Upper lobe of left lung (tissue), 6 donors: Measurements from ENCODE around the gene CUEDC1. TPM values are rescaled to one million over a fixed set of nuclear protein-coding genes. Genes with fewer than 3 reads are reported as not detected.

Source experiments
- ATAC-seq, 2 donors: fragments of 200-7000 bp; cut with Tn5 transposase; one replicate each; pipeline ENCODE4 v1.9.1; 2022; ENCODE audit warnings: mild to moderate bottlenecking in 2 of 2, moderate library complexity in 2 of 2; ENCODE audit not compliant: low FRiP score in 2 of 2
- DNase-seq, 2 donors: peaks; one replicate each; pipeline ENCODE4 v3.0.0-alpha.2; 2019 to 2020
- H3K27ac ChIP-seq, 4 donors: fragments of 200-600 bp; sonication (generic); one replicate each; pipeline ENCODE4 v1.5.1; 2016 to 2019
- H3K27me3 ChIP-seq, 4 donors: fragments of 200-600 bp; sonication (generic); one replicate each; pipeline ENCODE4 v1.5.1; 2017 to 2019
- H3K36me3 ChIP-seq, 4 donors: fragments of 200-600 bp; sonication (generic); one replicate each; pipeline ENCODE4 v1.5.1; 2016 to 2019
- H3K4me1 ChIP-seq, 4 donors: fragments of 200-600 bp; sonication (generic); one replicate each; pipeline ENCODE4 v1.5.1; 2018 to 2019
- H3K4me3 ChIP-seq, 4 donors: fragments of 200-600 bp; sonication (generic); one replicate each; pipeline ENCODE4 v1.5.1; 2017 to 2019; ENCODE audit warnings: mild to moderate bottlenecking in 2 of 4, moderate library complexity in 1 of 4
- H3K9me3 ChIP-seq, 4 donors: fragments of 200-600 bp; sonication (generic); one replicate each; pipeline ENCODE4 v1.5.1; 2018 to 2019
- EP300 ChIP-seq, 4 donors: sonication (generic); formaldehyde crosslinking; IDR thresholded peaks; one replicate each; pipeline ENCODE4 v1.5.1; 2017; ENCODE audit warnings: antibody characterized with exemption in 4 of 4, control low read depth in 2 of 4
- POLR2A ChIP-seq, 4 donors: fragments of 450-650 bp; IDR thresholded peaks; one replicate each; pipeline ENCODE4 v1.5.1; 2016 to 2017; ENCODE audit warnings: antibody characterized with exemption in 4 of 4, mild to moderate bottlenecking in 2 of 4
- POLR2AphosphoS5 ChIP-seq, 2 donors: sonication (generic); formaldehyde crosslinking; IDR thresholded peaks; one replicate each; pipeline ENCODE4 v1.5.1; 2017; ENCODE audit warnings: antibody characterized with exemption in 2 of 2
- WGBS, 2 donors: methylation state at CpG; one replicate each; pipeline ENCODE4 v1.1.5; 2017 to 2018; 5-methylcytosine and 5-hydroxymethylcytosine counted together
- total RNA-seq, 6 donors: library from RNA; depleted of rRNA in 4 of 6; stranded (reverse); fragments of >200 nt in 4 of 6; gene quantifications; one replicate each; pipeline versions ENCODE4 v1.1.0 to v1.2.1, GENCODE V29; 2016 to 2021
- TF ChIP-seq, protein P1 (sequence below), 6 experiments: fragments of 450-650 bp in 4 of 6; fragments of 200-600 bp in 2 of 6; sonication (generic) in 2 of 6; IDR thresholded peaks; one replicate each; pipeline ENCODE4 v1.5.1; 2016 to 2019; ENCODE audit warnings: antibody characterized with exemption in 6 of 6
- donor health status: DM: no; HTN: no; CAD: no; lungs with moderate emphysema.
- donor health status: DM: no; HTN: yes; CAD: no; lungs with severe emphysema.

Gene CUEDC1
- total RNA-seq, 6 donors from 2014 or later: 33.3 to 119 (median 54.4) TPM

DNA sequence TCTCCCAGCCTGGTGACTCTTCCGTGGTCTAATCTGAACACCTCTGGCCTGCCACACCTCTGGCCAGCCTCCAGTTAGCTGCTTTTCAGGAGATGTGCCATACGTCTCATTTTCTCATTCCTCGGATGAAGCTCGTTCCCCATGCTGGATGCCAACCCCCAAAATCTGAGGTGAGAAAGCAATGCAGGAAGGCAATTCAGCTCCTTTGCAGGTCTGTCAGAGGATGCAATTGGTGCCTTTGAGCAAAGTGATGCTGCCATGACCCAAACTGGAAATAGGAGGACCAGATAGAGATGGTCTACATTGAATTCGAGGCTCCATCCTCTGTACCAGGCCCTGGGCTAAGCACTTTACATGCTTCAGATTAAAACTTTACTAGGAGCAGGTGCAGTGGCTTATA, 11.0 kb upstream of the CUEDC1 start:
- Histone ChIP-seq H3K27me3 (no peaks in the 10 kb centered on the region), H3K36me3 (no peaks in the 10 kb centered on the region), H3K4me3 (no peak overlapping the region), H3K9me3 (no peaks in the 10 kb centered on the region), H3K27ac (no peak overlapping the region), H3K4me1 (no peaks in the 10 kb centered on the region)
- WGBS, 2 donors: 89 to 92% methylated on average over 5 of the region's 5 CpGs
- DNase-seq (no peak), ATAC-seq (no peak)
- TF ChIP-seq POLR2A (IDR thresholded peaks at IDR 0.05): no peak
- TF ChIP-seq POLR2AphosphoS5 (IDR thresholded peaks at IDR 0.05): no peak
- TF ChIP-seq EP300 (IDR thresholded peaks at IDR 0.05): no peak
- TF ChIP-seq, protein P1, sequence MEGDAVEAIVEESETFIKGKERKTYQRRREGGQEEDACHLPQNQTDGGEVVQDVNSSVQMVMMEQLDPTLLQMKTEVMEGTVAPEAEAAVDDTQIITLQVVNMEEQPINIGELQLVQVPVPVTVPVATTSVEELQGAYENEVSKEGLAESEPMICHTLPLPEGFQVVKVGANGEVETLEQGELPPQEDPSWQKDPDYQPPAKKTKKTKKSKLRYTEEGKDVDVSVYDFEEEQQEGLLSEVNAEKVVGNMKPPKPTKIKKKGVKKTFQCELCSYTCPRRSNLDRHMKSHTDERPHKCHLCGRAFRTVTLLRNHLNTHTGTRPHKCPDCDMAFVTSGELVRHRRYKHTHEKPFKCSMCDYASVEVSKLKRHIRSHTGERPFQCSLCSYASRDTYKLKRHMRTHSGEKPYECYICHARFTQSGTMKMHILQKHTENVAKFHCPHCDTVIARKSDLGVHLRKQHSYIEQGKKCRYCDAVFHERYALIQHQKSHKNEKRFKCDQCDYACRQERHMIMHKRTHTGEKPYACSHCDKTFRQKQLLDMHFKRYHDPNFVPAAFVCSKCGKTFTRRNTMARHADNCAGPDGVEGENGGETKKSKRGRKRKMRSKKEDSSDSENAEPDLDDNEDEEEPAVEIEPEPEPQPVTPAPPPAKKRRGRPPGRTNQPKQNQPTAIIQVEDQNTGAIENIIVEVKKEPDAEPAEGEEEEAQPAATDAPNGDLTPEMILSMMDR (IDR thresholded peaks at IDR 0.05): no peak

DNA sequence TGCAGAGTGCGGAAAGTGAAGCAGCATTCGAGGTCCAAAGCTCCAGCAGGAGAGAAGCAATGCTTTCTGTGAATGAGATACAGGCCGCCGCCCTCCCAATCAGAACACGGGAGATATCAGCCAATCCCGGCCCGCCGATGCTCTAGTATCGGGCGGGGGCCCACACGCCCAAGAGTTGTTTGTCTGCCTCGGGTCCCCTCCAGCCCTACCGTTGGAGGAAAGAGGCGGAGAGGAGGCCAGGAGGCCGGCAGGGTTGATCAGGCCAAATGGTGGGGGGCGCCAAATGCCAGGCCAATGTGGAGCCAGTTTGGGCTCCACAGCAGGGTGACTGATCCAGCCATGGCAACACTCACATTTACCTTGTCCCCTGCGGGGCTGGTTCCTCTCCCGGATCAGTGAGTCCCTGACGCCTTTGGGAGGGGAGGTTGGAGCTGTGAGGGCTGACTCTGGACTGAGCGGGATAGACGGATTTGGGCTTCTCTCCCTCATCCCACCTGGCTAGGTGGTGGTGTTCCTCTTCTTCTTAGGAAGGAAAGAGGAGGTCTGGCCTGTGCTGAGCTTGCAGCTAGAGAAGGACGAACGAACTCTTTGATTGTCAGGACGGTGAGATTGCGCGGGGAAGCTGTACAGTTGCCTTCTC, 10.4 kb upstream of the CUEDC1 start:
- Histone ChIP-seq H3K4me1 (no peaks in the 10 kb centered on the region), H3K27ac (no peak overlapping the region), H3K36me3 (no peaks in the 10 kb centered on the region), H3K9me3 (no peaks in the 10 kb centered on the region), H3K4me3 (no peak overlapping the region), H3K27me3 (no peaks in the 10 kb centered on the region)
- TF ChIP-seq POLR2A (IDR thresholded peaks at IDR 0.05) (no peak), POLR2AphosphoS5 (IDR thresholded peaks at IDR 0.05) (no peak), EP300 (IDR thresholded peaks at IDR 0.05) (no peak)
- TF ChIP-seq, protein P1 (IDR thresholded peaks at IDR 0.05): no peak
- WGBS, 2 donors: 87 to 89% methylated on average over 21 to 26 of the region's 26 CpGs
- peak in 1 of 2 donors; percentile 40 for DNase-seq
- ATAC-seq: no peak

DNA sequence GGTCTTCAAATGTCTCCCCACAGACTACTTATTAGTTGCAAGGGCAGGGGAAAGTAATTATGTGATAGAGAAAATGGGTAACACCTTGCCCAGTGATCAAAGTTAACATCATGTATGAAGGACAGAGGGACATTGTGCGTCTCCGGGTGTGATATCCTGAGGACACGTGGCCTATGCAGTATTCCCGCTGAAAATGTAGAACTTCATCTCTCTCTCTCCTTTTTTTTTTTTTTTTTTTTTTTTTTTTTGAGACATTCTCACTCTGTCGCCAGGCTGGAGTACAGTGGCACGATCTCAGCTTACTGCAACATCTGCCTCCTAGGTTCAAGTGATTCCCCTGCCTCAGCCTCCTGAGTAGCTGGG, 7.9 kb upstream of the CUEDC1 start:
- WGBS, 2 donors: 90 to 93% methylated on average over 6 of the region's 6 CpGs
- no peak overlapping the region for H3K4me3 ChIP-seq
- no peaks in the 10 kb centered on the region for H3K36me3 ChIP-seq

DNA sequence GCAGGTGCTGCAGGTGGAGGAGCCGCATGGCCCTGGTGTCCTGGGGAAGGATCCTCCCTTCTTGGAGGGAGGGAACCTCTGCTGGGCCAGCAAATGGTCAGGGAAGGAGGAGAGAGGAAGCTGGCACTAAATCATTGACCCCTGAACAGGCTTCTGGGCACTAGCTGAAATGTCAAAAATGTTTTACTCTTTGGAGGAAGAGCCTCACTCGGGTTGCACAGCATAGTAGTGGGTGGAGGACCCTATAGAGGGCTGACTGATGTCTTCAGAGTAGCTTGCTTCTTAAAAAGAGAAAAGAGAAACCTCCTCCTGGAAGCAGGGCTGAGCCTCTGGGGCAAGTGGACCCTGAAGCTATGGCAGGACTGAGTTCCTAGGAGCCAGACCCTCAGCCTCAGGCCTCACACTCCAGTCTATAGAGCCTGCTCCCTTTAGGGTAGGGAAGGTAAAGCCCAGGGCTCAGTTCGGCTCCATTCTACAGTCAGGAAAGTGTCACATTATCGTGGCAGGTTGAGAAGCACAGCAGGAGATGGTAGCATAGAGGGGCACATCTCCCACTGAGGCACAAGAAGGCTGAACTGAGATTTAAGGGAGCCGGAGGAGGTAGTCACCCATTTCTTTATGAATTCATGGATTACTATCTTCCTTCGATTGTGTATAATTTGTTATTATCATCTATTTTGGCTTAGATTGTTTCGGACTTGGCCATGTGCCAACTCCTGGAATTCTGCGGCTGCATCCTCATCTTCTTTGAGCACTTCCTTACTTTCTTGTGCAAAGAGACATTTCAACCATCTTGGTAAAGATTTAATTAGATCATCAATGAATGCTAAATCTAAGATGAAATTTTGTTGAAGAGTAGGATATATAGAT, 7.3 kb upstream of the CUEDC1 start:
- TF ChIP-seq, protein P1 (IDR thresholded peaks at IDR 0.05): no peak
- TF ChIP-seq EP300 (IDR thresholded peaks at IDR 0.05): no peak
- TF ChIP-seq POLR2A (IDR thresholded peaks at IDR 0.05): no peak
- no peak for TF ChIP-seq POLR2AphosphoS5 (IDR thresholded peaks at IDR 0.05)
- ATAC-seq (no peak), DNase-seq (no peak)
- H3K27me3 ChIP-seq: no peaks in the 10 kb centered on the region
- no peaks in the 10 kb centered on the region for H3K36me3 ChIP-seq
- H3K4me3 ChIP-seq: no peak overlapping the region
- H3K9me3 ChIP-seq: no peaks in the 10 kb centered on the region
- no peak overlapping the region for H3K27ac ChIP-seq
- 71 to 75% methylated on average over 8 of the region's 8 CpGs for WGBS, 2 donors
- H3K4me1 ChIP-seq: no peaks in the 10 kb centered on the region

More for the DNA sequence above, 7.9 kb upstream of the CUEDC1 start:
- no peaks in the 10 kb centered on the region for H3K9me3 ChIP-seq
- no peak overlapping the region for H3K27ac ChIP-seq
- no peaks in the 10 kb centered on the region for H3K27me3 ChIP-seq
- DNase-seq: no peak
- H3K4me1 ChIP-seq: no peaks in the 10 kb centered on the region
- no peak for ATAC-seq
- no peak for TF ChIP-seq POLR2A (IDR thresholded peaks at IDR 0.05)
- TF ChIP-seq, protein P1 (IDR thresholded peaks at IDR 0.05): no peak
- no peak for TF ChIP-seq EP300 (IDR thresholded peaks at IDR 0.05)
- TF ChIP-seq POLR2AphosphoS5 (IDR thresholded peaks at IDR 0.05): no peak
